ENCODE results near the gene LOXHD1. TPM values are rescaled to one million over a fixed set of nuclear protein-coding genes. Genes with fewer than 3 reads are reported as not detected.

LOXHD1 gene
- total RNA-seq, 1 experiment from 2014 or later = not detected

DNA sequence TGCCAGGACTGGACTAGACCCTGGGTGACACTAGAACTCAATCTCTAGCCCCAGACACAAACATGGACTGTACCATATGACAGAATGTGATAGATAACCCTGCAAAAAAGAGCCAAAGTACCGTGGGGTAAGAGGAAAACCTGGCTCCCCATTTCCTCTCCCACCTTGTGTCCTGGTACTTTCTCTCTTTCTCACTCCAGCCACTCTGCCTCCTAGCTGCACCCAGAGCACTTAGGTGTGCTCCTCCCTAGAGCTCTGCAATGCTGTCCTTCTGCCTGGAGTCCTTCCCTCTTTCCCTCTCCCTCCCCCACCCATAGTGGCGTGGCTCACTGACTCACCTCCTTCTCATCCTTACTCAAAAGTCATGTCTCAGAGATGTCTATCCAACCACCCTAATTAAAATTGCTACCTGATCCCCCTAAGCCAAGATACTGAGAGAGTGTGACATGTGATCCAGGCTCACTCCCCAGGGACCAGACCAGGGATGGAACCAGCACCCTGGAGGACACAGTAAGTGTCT, 171.3 kb downstream of the LOXHD1 start:
- CTCF ChIA-PET = no interaction called here
- intact Hi-C loops (cut with micrococcal nuclease; ENCODE audit: unreplicated experiment) = no loop called here

GRCh38 chr18:46484971-46485370, 172.0 kb downstream of the LOXHD1 start:
- no TSS peak for BruUV-seq (replicated peaks)
- intact Hi-C loops (cut with micrococcal nuclease; ENCODE audit: unreplicated experiment) = loop anchor here (5.0 kb wide), 1 partner anchor 338 kb away; no protein-coding TSS in a partner anchor
- Histone ChIP-seq H3K4me1 (no peaks in the 10 kb centered on the region), H3K9me3 (no peaks in the 10 kb centered on the region), H3K36me3 (ENCODE audit: control insufficient read depth, insufficient read depth, low read length) (no peaks in the 10 kb centered on the region), H3K27me3 (replicated peaks; ENCODE audit: control insufficient read depth, insufficient read depth, low read length) (no peaks in the 10 kb centered on the region), H3K4me3 (ENCODE audit: low read depth, low read length) (no peak overlapping the region)
- Mint-ChIP-seq H3K9me3 (ENCODE audit: unreplicated experiment) (no peaks in the 10 kb centered on the region), H3K36me3 (ENCODE audit: insufficient read depth, unreplicated experiment) (no peaks in the 10 kb centered on the region), H3K4me1 (ENCODE audit: low read depth, unreplicated experiment) (no peaks in the 10 kb centered on the region), H3K4me3 (ENCODE audit: unreplicated experiment) (no peak overlapping the region), H3K27me3 (ENCODE audit: insufficient read depth, unreplicated experiment) (peaks cover 6% of the 10 kb centered on the region), H3K27ac (ENCODE audit: unreplicated experiment) (no peak overlapping the region)
- CTCF ChIA-PET = no interaction called here
- TF ChIP-seq, protein P1, sequence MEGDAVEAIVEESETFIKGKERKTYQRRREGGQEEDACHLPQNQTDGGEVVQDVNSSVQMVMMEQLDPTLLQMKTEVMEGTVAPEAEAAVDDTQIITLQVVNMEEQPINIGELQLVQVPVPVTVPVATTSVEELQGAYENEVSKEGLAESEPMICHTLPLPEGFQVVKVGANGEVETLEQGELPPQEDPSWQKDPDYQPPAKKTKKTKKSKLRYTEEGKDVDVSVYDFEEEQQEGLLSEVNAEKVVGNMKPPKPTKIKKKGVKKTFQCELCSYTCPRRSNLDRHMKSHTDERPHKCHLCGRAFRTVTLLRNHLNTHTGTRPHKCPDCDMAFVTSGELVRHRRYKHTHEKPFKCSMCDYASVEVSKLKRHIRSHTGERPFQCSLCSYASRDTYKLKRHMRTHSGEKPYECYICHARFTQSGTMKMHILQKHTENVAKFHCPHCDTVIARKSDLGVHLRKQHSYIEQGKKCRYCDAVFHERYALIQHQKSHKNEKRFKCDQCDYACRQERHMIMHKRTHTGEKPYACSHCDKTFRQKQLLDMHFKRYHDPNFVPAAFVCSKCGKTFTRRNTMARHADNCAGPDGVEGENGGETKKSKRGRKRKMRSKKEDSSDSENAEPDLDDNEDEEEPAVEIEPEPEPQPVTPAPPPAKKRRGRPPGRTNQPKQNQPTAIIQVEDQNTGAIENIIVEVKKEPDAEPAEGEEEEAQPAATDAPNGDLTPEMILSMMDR (IDR thresholded peaks at IDR 0.05; ENCODE audit: insufficient read depth in 1 of 2, low read depth in 1 of 2, low read length in 1 of 2, severe bottlenecking in 1 of 2, unreplicated experiment in 1 of 2) = no peak
- DNase-seq = no peak
- POLR2A ChIA-PET = no interaction called here

More for the DNA sequence above, 171.3 kb downstream of the LOXHD1 start:
- Mint-ChIP-seq H3K4me3 (ENCODE audit: unreplicated experiment) (no peak overlapping the region), H3K36me3 (ENCODE audit: insufficient read depth, unreplicated experiment) (no peaks in the 10 kb centered on the region), H3K27me3 (ENCODE audit: insufficient read depth, unreplicated experiment) (peaks cover 4% of the 10 kb centered on the region), H3K4me1 (ENCODE audit: low read depth, unreplicated experiment) (no peaks in the 10 kb centered on the region), H3K27ac (ENCODE audit: unreplicated experiment) (no peak overlapping the region), H3K9me3 (ENCODE audit: unreplicated experiment) (no peaks in the 10 kb centered on the region)
- Histone ChIP-seq H3K27me3 (replicated peaks; ENCODE audit: control insufficient read depth, insufficient read depth, low read length) (no peaks in the 10 kb centered on the region), H3K4me3 (ENCODE audit: low read depth, low read length) (no peak overlapping the region), H3K9me3 (no peaks in the 10 kb centered on the region), H3K4me1 (no peaks in the 10 kb centered on the region), H3K36me3 (ENCODE audit: control insufficient read depth, insufficient read depth, low read length) (no peaks in the 10 kb centered on the region)
- TF ChIP-seq, protein P1 (IDR thresholded peaks at IDR 0.05; ENCODE audit: insufficient read depth in 1 of 2, low read depth in 1 of 2, low read length in 1 of 2, severe bottlenecking in 1 of 2, unreplicated experiment in 1 of 2) = no peak
- no peak for DNase-seq
- POLR2A ChIA-PET = no interaction called here
- BruUV-seq (replicated peaks) = no TSS peak

DNA sequence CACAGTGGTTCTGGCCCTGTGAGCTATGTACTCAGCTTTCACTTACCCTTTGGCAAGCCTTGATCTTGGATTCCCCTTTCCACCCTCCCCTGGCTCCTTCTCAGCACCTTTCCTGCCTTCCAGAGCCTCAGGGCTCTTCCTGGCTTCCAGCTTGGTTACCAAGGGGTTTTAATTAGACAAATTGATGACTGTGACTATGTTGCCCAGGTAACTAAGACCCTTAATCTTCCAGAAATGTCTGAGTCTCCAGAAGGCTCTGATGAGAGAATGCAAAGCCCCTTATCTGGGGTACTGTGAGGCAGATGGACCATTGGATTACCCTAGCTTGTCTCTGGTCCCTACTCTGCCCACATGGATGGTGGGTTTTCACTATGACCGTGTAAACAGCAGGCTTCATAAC, 174.2 kb downstream of the LOXHD1 start:
- CTCF ChIA-PET = no interaction called here
- H3K27me3 Mint-ChIP-seq (ENCODE audit: insufficient read depth, unreplicated experiment) = peaks cover 9% of the 10 kb centered on the region
- no peaks in the 10 kb centered on the region for H3K36me3 Mint-ChIP-seq (ENCODE audit: insufficient read depth, unreplicated experiment)
- H3K9me3 Mint-ChIP-seq (ENCODE audit: unreplicated experiment) = no peaks in the 10 kb centered on the region
- DNase-seq = no peak
- POLR2A ChIA-PET = no interaction called here
- TF ChIP-seq, protein P1 (IDR thresholded peaks at IDR 0.05; ENCODE audit: insufficient read depth in 1 of 2, low read depth in 1 of 2, low read length in 1 of 2, severe bottlenecking in 1 of 2, unreplicated experiment in 1 of 2) = no peak
- H3K4me1 ChIP-seq = no peaks in the 10 kb centered on the region
- no peaks in the 10 kb centered on the region for H3K27me3 ChIP-seq (replicated peaks; ENCODE audit: control insufficient read depth, insufficient read depth, low read length)
- H3K4me3 Mint-ChIP-seq (ENCODE audit: unreplicated experiment) = no peak overlapping the region
- BruUV-seq (replicated peaks) = no TSS peak
- H3K36me3 ChIP-seq (ENCODE audit: control insufficient read depth, insufficient read depth, low read length) = no peaks in the 10 kb centered on the region
- no peaks in the 10 kb centered on the region for H3K9me3 ChIP-seq
- H3K27ac Mint-ChIP-seq (ENCODE audit: unreplicated experiment) = no peak overlapping the region
- H3K4me1 Mint-ChIP-seq (ENCODE audit: low read depth, unreplicated experiment) = no peaks in the 10 kb centered on the region
- H3K4me3 ChIP-seq (ENCODE audit: low read depth, low read length) = no peak overlapping the region
- intact Hi-C loops (cut with micrococcal nuclease; ENCODE audit: unreplicated experiment) = loop anchor here (5.0 kb wide), 1 partner anchor 336 kb away; no protein-coding TSS in a partner anchor

Measured in Caco-2 (cell line).